GM19238 (cell line): Measurements from ENCODE around the gene HYDIN.
"Not testable (repeated sequence)": the region's sequence is repeated elsewhere in the genome, so short reads cannot be mapped to it uniquely, and the experiment has no call there.

ENCODE experiments used
- DNase-seq: peaks from one replicate; pipeline ENCODE4 v3.0.0; 2011; ENCODE audit warnings: low spot score; ENCODE audit not compliant: insufficient read length

Gene HYDIN

DNA sequence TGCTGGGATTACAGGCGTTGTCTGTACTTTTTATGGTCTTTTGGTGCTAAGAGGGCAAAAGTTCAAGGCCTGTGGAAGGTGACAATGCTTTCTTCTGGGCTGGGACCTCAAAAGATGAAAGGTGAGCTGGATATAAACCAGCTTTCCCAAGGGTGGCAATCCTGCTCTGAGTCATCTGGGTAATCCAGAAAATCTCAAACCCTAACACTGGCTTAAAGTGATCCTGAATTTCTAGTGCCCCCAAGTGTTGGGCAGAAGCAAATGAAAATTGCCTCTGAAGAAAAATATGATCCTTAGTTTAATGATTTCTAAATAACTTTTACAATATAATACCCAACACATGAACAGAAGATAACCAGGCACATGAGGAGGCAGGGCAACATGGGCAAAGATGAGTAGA lies 354.1 kb downstream of the HYDIN start:
- not testable (repeated sequence) for DNase-seq

GRCh38 chr16:70864698-70865097 lies 365.8 kb downstream of the HYDIN start:
- not testable (repeated sequence) for DNase-seq

DNA sequence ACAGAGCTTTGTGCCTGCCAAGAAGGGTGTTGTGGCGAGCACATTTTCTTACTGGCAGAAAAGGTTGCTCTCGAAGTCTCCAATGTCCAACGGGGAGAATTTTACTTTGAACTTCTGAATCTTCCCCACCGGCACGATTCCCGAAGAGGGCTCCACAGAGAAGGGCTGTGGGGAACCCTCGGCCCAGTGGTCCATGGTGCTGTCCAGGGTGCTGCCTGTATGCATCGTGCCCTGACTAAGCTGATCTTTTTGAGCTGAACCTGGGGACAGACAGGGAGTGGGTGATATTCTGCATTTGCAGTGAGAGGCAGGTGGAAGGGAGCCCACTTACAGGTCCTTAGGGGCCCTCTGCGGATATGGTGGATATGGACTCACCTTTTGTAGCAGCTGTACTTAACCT lies 368.5 kb downstream of the HYDIN start:
- DNase-seq, result not testable (repeated sequence)

- not testable (repeated sequence) for DNase-seq
Observed at GRCh38 chr16:70851299-70851698, 379.2 kb downstream of the HYDIN start.

DNA sequence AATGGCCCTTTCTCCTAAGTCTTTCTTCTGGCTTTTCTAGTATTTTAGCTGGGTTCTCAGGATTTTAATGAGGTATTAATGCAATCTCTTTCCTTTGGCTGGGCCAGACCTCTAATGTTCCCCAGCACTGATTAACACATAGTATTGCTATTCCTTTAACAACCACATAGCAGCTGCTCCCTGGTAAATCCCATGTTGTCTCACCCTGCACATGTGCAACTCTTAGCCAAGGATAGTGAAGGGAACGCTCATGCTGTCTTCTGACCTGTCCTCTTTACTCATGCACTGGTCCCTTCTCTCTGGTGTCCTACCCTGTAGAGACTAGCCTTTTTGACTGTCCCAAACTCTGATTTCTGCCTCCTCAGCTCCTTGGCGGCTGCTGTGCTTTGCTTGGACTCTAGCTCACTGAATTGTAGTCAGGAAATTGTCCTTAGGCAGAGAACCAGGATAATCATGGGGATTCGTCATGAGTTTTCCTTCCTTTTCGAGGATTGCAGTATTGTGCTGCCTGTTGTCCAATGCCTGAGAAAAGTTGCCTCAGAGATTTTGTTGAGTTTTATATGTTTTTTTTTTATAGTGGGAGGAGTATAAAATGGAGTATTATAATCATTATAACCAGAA lies 406.9 kb downstream of the HYDIN start:
- not testable (repeated sequence) for DNase-seq

- not testable (repeated sequence) for DNase-seq
Observed at GRCh38 chr16:70822734-70823133, 407.8 kb downstream of the HYDIN start.

GRCh38 chr16:70818088-70818487 lies 412.4 kb downstream of the HYDIN start:
- not testable (repeated sequence) for DNase-seq

GRCh38 chr16:70809392-70810060 lies 421.0 kb downstream of the HYDIN start:
- no peak for DNase-seq

GRCh38 chr16:70808371-70808770 lies 422.2 kb downstream of the HYDIN start:
- no peak for DNase-seq

- DNase-seq, result no peak
Observed at GRCh38 chr16:70805787-70806186, 424.7 kb downstream of the HYDIN start.

GRCh38 chr16:70805380-70805779 lies 425.1 kb downstream of the HYDIN start:
- no peak for DNase-seq

GRCh38 chr16:70804734-70805169 lies 425.8 kb downstream of the HYDIN start:
- no peak for DNase-seq

DNA sequence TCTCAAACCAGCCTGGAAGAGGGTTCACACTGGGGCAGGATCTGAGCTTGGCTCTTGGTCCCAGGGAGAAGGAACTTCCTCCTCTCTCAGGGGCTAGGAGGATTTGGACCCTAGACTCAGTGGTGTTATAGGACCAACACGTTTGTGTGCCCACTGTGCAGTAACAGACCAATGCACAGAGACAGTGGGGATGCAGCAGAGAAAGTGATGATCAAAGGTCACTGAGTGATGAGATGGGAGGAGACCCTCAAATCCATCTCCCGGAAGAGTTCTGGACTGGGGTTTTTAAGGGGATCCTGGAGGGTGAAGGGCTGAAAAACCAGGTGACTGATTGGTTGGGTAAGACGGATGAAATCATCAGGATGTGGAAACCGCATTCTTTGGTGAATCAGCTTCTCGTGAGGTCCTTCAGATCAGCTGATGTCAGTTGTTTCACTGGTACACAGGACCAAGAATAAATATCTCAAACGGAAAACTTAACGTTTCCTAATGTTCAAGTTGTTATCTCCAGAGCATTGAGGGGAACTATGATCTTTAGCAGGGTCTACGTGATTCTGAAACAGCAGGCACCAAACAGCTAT lies 426.3 kb downstream of the HYDIN start:
- no peak for DNase-seq

DNA sequence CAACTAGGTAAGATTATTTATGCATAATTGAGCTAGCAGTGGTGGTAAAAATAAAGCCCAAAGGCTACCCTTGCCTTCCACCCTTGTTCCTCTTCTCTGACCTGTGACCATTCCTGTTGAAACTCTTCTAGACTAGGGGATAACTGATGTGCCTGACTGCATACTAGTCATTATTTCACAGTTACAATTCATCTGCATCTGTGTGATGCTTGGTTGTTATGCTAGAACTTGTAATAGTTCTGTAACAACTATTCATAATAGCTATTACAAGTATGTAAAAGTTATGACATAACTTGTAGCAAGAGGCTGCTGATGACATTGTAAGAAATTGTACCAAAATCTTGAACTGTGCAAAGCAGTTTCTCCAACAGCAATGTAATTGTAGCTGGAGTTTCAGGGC lies 427.2 kb downstream of the HYDIN start:
- DNase-seq, result no peak

GRCh38 chr16:70801611-70802010 lies 428.9 kb downstream of the HYDIN start:
- no peak for DNase-seq

DNA sequence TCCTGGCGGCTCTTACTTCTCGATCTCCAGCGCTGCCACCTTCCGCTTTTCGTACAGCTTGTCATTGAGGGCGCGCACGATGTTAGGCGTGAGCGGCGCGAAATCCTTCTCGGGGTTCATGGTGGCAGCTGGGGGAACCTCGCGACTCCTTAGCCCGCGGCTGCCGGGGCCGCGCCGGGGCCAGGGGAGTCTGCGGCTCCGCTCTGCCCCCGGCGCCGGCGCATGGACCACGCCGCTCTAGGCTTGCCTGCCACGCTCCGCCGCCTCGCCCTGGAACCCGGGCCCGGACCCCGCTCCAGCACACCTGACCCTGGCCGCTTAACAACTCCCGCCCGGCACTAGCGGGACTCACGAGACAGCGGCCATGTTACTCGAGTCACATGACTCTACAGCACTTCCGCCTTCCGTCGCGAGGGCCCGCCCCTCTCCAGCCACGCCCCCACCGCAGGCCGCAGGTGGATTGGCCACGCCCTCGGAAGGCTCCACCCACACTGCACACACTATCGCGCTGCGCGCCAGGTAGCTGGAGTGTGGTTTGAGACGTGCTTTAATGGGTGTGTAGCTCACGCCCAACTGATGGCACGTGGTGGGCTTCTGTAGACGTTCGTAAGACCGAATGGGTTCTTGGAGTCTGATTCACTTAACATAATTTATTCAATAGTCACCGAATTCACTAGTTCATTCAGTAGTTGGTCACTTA lies 429.6 kb downstream of the HYDIN start, which contains the start of gene VAC14:
VAC14 (minus strand) TSS at position 378 of the 700 bp plus-strand sequence; CDS start at position 120, 258 bp downstream.
- DNase-seq, result peak; percentile 92

- no peak for DNase-seq
Observed at GRCh38 chr16:70800311-70800710, 430.2 kb downstream of the HYDIN start.

GRCh38 chr16:70796301-70796700 lies 434.2 kb downstream of the HYDIN start:
- DNase-seq, result no peak

- DNase-seq, result no peak
Observed at GRCh38 chr16:70795296-70795912, 435.1 kb downstream of the HYDIN start.

DNA sequence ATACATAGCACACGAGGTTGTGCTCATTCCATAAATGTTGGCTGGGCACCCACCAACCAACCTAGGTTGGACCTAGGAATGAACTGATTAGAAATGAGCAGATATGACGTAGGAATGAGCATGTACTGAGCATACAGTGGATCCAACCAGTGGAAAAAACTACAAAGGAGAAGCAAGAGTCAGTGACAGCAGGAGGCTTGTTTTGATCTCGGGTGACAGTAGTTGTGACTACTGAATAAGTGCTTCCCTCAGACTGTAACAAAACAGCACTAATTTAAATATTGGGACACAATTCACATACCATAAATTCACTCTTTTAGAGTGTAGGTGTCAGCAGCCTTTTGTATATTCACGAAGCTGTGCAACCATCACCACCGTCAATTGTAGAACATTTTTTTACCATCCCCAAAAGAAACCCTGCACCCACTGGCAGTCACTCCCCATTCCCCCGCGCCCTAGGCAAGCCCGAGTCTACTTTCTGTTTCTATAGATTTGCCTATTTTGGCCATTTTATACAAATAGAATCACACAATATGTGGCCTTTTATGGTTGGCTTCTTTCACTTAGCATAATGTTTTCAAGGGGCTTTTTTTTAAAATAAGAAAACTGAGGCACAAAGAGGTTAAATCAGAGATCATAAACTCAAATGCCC lies 436.5 kb downstream of the HYDIN start:
- DNase-seq, result no peak

- no peak for DNase-seq
Observed at GRCh38 chr16:70790815-70791214, 439.7 kb downstream of the HYDIN start.
